ENCODE measurements around the gene RABGGTA.

DNA sequence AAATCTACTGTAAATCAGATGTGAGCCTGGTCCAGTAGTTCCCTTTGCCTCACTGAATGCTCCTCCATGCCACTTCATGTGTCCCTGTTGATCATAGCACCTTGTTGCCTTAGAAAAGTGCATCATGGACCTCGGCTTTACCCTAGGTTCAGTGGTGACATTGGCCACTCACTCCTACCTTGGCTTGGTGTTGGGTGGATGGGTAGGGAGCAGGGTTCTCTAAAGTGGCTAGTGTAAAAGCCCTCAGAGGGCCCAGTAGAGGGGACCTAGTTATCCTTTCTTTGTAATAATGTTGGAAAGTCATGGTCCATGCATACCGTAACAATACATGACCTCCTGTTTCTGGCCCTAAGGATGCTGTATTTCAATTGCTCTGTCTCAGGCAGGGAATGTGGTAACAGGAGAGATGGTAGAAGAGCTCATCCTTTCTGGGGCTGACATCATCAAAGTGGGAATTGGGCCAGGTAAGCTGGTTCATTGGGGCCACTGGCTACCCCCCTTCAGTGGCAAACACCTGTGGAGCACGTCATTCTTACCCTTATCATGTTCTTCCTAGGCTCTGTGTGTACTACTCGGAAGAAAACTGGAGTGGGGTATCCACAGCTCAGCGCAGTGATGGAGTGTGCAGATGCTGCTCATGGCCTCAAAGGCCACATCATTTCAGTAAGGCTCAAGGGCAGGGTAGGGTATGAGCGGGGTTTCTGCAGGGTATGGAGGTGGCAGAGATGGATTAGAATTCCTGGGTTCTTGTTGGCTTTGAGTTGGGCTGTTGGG lies 34.5 kb downstream of the RABGGTA start:
- TF ChIP-seq EZH2 (IDR thresholded peaks at IDR 0.05; ENCODE audit: borderline replicate concordance, insufficient read depth, low read depth, low read length, poor library complexity, severe bottlenecking): no peak
- TF ChIP-seq, protein P1, sequence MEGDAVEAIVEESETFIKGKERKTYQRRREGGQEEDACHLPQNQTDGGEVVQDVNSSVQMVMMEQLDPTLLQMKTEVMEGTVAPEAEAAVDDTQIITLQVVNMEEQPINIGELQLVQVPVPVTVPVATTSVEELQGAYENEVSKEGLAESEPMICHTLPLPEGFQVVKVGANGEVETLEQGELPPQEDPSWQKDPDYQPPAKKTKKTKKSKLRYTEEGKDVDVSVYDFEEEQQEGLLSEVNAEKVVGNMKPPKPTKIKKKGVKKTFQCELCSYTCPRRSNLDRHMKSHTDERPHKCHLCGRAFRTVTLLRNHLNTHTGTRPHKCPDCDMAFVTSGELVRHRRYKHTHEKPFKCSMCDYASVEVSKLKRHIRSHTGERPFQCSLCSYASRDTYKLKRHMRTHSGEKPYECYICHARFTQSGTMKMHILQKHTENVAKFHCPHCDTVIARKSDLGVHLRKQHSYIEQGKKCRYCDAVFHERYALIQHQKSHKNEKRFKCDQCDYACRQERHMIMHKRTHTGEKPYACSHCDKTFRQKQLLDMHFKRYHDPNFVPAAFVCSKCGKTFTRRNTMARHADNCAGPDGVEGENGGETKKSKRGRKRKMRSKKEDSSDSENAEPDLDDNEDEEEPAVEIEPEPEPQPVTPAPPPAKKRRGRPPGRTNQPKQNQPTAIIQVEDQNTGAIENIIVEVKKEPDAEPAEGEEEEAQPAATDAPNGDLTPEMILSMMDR (IDR thresholded peaks at IDR 0.05): no peak
